H9 (cell line): ENCODE data around the gene PLGRKT. TPM values are rescaled to one million over a fixed set of nuclear protein-coding genes. Genes with fewer than 3 reads are reported as not detected.
"Not testable (repeated sequence)": the region's sequence is repeated elsewhere in the genome, so short reads cannot be mapped to it uniquely, and the experiment has no call there.

Experiments
- DNase-seq: peaks from one replicate; pipeline ENCODE4 v3.0.0-alpha.2; 2017
- H2AFZ ChIP-seq: one replicate; pipeline ENCODE4 v1.6.1; 2013; ENCODE audit warnings: mild to moderate bottlenecking, low read length, control low read depth, moderate library complexity
- H2AK5ac ChIP-seq: 2 replicates; pipeline ENCODE4 v1.6.1; 2013; ENCODE audit warnings: low read length, control low read depth, mixed read lengths; ENCODE audit not compliant: insufficient read length
- H2BK120ac ChIP-seq: one replicate; pipeline ENCODE4 v1.6.1; 2013; ENCODE audit warnings: low read depth, mild to moderate bottlenecking, low read length, control low read depth, inconsistent platforms; ENCODE audit not compliant: poor library complexity, severe bottlenecking
- H2BK12ac ChIP-seq: 2 replicates; pipeline ENCODE4 v1.6.1; 2013; ENCODE audit warnings: low read length, control low read depth, mixed read lengths, low read depth; ENCODE audit not compliant: insufficient read length
- H2BK15ac ChIP-seq: 2 replicates; pipeline ENCODE4 v1.6.1; 2013; ENCODE audit warnings: low read depth, low read length, control low read depth
- H2BK20ac ChIP-seq: one replicate; pipeline ENCODE4 v1.6.1; 2013; ENCODE audit warnings: low read depth, mild to moderate bottlenecking, low read length, control low read depth, inconsistent platforms; ENCODE audit not compliant: poor library complexity, severe bottlenecking
- H2BK5ac ChIP-seq: 2 replicates; pipeline ENCODE4 v1.6.1; 2013; ENCODE audit warnings: low read length, control low read depth, mixed read lengths; ENCODE audit not compliant: insufficient read length
- H3K14ac ChIP-seq: 2 replicates; pipeline ENCODE4 v1.6.1; 2013; ENCODE audit warnings: low read length, control low read depth; ENCODE audit not compliant: insufficient read depth
- H3K18ac ChIP-seq: 2 replicates; pipeline ENCODE4 v1.6.1; 2013; ENCODE audit warnings: low read depth, mild to moderate bottlenecking, mixed read lengths, low read length, control low read depth; ENCODE audit not compliant: insufficient read length
- H3K23ac ChIP-seq: 2 replicates; pipeline ENCODE4 v1.6.1; 2013; ENCODE audit warnings: low read length, control low read depth, mixed read lengths, low read depth; ENCODE audit not compliant: insufficient read length
- H3K23me2 ChIP-seq: 2 replicates; pipeline ENCODE4 v1.6.1; 2013; ENCODE audit warnings: low read depth, mild to moderate bottlenecking, mixed read lengths, low read length, control low read depth; ENCODE audit not compliant: insufficient read length, poor library complexity, severe bottlenecking
- H3K27ac ChIP-seq: 2 replicates; pipeline ENCODE4 v1.5.1; 2013; ENCODE audit warnings: low read length, control low read depth, mixed read lengths, low read depth; ENCODE audit not compliant: insufficient read length
- H3K27me3 ChIP-seq: 2 replicates; pipeline ENCODE4 v1.6.1; 2013; ENCODE audit warnings: low read length, control low read depth, inconsistent platforms; ENCODE audit not compliant: insufficient read depth
- H3K4ac ChIP-seq: 2 replicates; pipeline ENCODE4 v1.6.1; 2013; ENCODE audit warnings: low read depth, mild to moderate bottlenecking, control low read depth, inconsistent platforms, low read length, moderate library complexity
- H3K4me1 ChIP-seq: 2 replicates; pipeline ENCODE4 v1.6.1; 2013; ENCODE audit warnings: low read length, control low read depth, inconsistent platforms; ENCODE audit not compliant: insufficient read depth
- H3K4me2 ChIP-seq: 2 replicates; pipeline ENCODE4 v1.6.1; 2013; ENCODE audit warnings: low read length, control low read depth, mixed read lengths; ENCODE audit not compliant: insufficient read length, insufficient read depth
- H3K56ac ChIP-seq: 2 replicates; pipeline ENCODE4 v1.6.1; 2013; ENCODE audit warnings: low read depth, mild to moderate bottlenecking, mixed read lengths, low read length, control low read depth; ENCODE audit not compliant: insufficient read length
- H3K79me1 ChIP-seq: 2 replicates; pipeline ENCODE4 v1.6.1; 2013; ENCODE audit warnings: low read depth, mild to moderate bottlenecking, moderate library complexity, low read length, control low read depth, inconsistent platforms; ENCODE audit not compliant: insufficient read depth, poor library complexity, severe bottlenecking
- H3K79me2 ChIP-seq: 2 replicates; pipeline ENCODE4 v1.6.1; 2013; ENCODE audit warnings: low read length, control low read depth, inconsistent platforms; ENCODE audit not compliant: insufficient read depth
- H3K9ac ChIP-seq: 2 replicates; pipeline ENCODE4 v1.6.1; 2013; ENCODE audit warnings: low read length, control low read depth, mixed read lengths; ENCODE audit not compliant: insufficient read length; ENCODE audit errors: extremely low read depth
- H3K9me3 ChIP-seq: one replicate; pipeline ENCODE4 v1.6.1; 2013; ENCODE audit warnings: low read depth, low read length, inconsistent platforms; ENCODE audit not compliant: control insufficient read depth
- H3T11ph ChIP-seq: one replicate; pipeline ENCODE4 v1.6.1; 2013; ENCODE audit warnings: mild to moderate bottlenecking, low read length, control low read depth, inconsistent platforms
- H4K20me1 ChIP-seq: one replicate; pipeline ENCODE4 v1.6.1; 2013; ENCODE audit not compliant: control insufficient read depth, insufficient read length, insufficient read depth
- H4K5ac ChIP-seq: 2 replicates; pipeline ENCODE4 v1.6.1; 2013; ENCODE audit warnings: low read depth, mild to moderate bottlenecking, mixed read lengths, low read length, control low read depth; ENCODE audit not compliant: insufficient read length
- H4K8ac ChIP-seq: replicated peaks from 2 replicates; pipeline ENCODE4 v1.6.1; 2013; ENCODE audit warnings: low read length, control low read depth, mixed read lengths, low read depth; ENCODE audit not compliant: insufficient read length
- H4K91ac ChIP-seq: 2 replicates; pipeline ENCODE4 v1.6.1; 2013; ENCODE audit warnings: low read depth, mild to moderate bottlenecking, moderate library complexity, mixed read lengths, low read length, control low read depth; ENCODE audit not compliant: insufficient read length
- H3K27ac Mint-ChIP-seq, 3 experiments: 2 replicates in 2 of 3; 3 replicates in 1 of 3; pipeline ENCODE4 v1.8.0; 2020 to 2021; ENCODE audit warnings: mixed read lengths in 3 of 3, mild to moderate bottlenecking in 1 of 3, moderate library complexity in 1 of 3
- H3K27me3 Mint-ChIP-seq: 2 replicates; pipeline ENCODE4 v1.8.0; 2021; ENCODE audit warnings: low read depth, mild to moderate bottlenecking, moderate library complexity, mixed read lengths
- H3K36me3 Mint-ChIP-seq, 3 experiments: 2 replicates in 2 of 3; 3 replicates in 1 of 3; pipeline ENCODE4 v1.8.0; 2020 to 2021; ENCODE audit warnings: low read depth in 3 of 3, mixed read lengths in 3 of 3; ENCODE audit not compliant: insufficient read depth in 1 of 3
- H3K4me1 Mint-ChIP-seq, 2 experiments: 2 replicates each; pipeline ENCODE4 v1.8.0; 2020; ENCODE audit warnings: mixed read lengths in 2 of 2
- H3K4me3 Mint-ChIP-seq, 2 experiments: 2 replicates in 1 of 2; 3 replicates in 1 of 2; pipeline ENCODE4 v1.8.0; 2020 to 2021; ENCODE audit warnings: mild to moderate bottlenecking in 2 of 2, mixed read lengths in 2 of 2, moderate library complexity in 1 of 2
- H3K9me3 Mint-ChIP-seq, 2 experiments: 2 replicates in 1 of 2; 3 replicates in 1 of 2; pipeline ENCODE4 v1.8.0; 2020; ENCODE audit warnings: mild to moderate bottlenecking in 2 of 2, mixed read lengths in 2 of 2, moderate library complexity in 1 of 2
- CTCF ChIP-seq: fragments of 200-600 bp; sonication (generic); conservative IDR thresholded peaks from 3 replicates; pipeline ENCODE4 v1.8.0; 2021; ENCODE audit warnings: antibody characterized with exemption, mild to moderate bottlenecking
- WGBS: extraction: QIAGEN DNeasy Blood & Tissue Kit; methylation state at CpG from one replicate; pipeline ENCODE4 v1.1.7; 2013; ENCODE audit warnings: missing lambda C conversion rate, low lambda C conversion rate, mixed read lengths; ENCODE audit not compliant: insufficient read length; ENCODE audit errors: extremely low coverage; 5-methylcytosine and 5-hydroxymethylcytosine counted together
- total RNA-seq: library from RNA; stranded (reverse); gene quantifications from 2 replicates; pipeline ENCODE4 v1.2.1, GENCODE V29; 2021

PLGRKT gene
- total RNA-seq, 1 experiment from 2014 or later: 19.6 TPM

GRCh38 chr9:5402217-5402616, 35.5 kb downstream of the PLGRKT start:
- Histone ChIP-seq H2BK5ac (no peak overlapping the region), H4K20me1 (no peaks in the 10 kb centered on the region), H2BK120ac (no peak overlapping the region), H2AK5ac (no peak overlapping the region), H3K9ac (no peak overlapping the region), H4K5ac (no peak overlapping the region), H3K9me3 (no peaks in the 10 kb centered on the region), H3K56ac (no peak overlapping the region), H3K4me2 (no peak overlapping the region), H3K27me3 (no peaks in the 10 kb centered on the region), H3K27ac (no peak overlapping the region), H3T11ph (no peak overlapping the region), H3K23ac (no peak overlapping the region), H2BK15ac (no peak overlapping the region), H2BK12ac (no peak overlapping the region), H2BK20ac (no peak overlapping the region), H3K14ac (no peak overlapping the region), H3K23me2 (no peaks in the 10 kb centered on the region), H4K91ac (no peak overlapping the region), H3K79me1 (no peaks in the 10 kb centered on the region), H2AFZ (no peak overlapping the region), H4K8ac (no peak overlapping the region), H3K4me1 (no peaks in the 10 kb centered on the region), H3K4ac (no peak overlapping the region), H3K79me2 (no peaks in the 10 kb centered on the region), H3K18ac (no peak overlapping the region)
- Mint-ChIP-seq H3K27ac (no peak overlapping the region; a peak in 1 of 7 replicates), H3K9me3 (peaks cover 15 to 17% of the 10 kb centered on the region in 2 experiments), H3K36me3 (peaks cover 5 to 15% (median 12%) of the 10 kb centered on the region in 3 experiments; a peak in 5 of 7 replicates), H3K27me3 (no peaks in the 10 kb centered on the region), H3K4me3 (no peak overlapping the region), H3K4me1 (peaks cover 2 to 5% of the 10 kb centered on the region in 2 experiments)
- TF ChIP-seq CTCF: peak; percentile 14; the same call in 1 of the 3 replicates
- DNase-seq: no peak

GRCh38 chr9:5397547-5397946, 40.2 kb downstream of the PLGRKT start:
- not testable (repeated sequence) for H2AK5ac ChIP-seq, H3K27ac ChIP-seq, H2BK15ac ChIP-seq, H3K9me3 Mint-ChIP-seq, H3K4me2 ChIP-seq, H4K8ac ChIP-seq, H3K4me1 Mint-ChIP-seq, H3K27ac Mint-ChIP-seq, H3K56ac ChIP-seq, H4K91ac ChIP-seq, H3K4ac ChIP-seq, H3K36me3 Mint-ChIP-seq, H3T11ph ChIP-seq, H2BK5ac ChIP-seq, H3K14ac ChIP-seq, H4K20me1 ChIP-seq, H3K27me3 ChIP-seq, H3K9me3 ChIP-seq, H3K79me2 ChIP-seq, H3K4me1 ChIP-seq, H3K18ac ChIP-seq, H2BK12ac ChIP-seq, H3K4me3 Mint-ChIP-seq, H3K23ac ChIP-seq, H3K9ac ChIP-seq, H2BK120ac ChIP-seq, H3K79me1 ChIP-seq, H3K27me3 Mint-ChIP-seq, H3K23me2 ChIP-seq, H2AFZ ChIP-seq, H4K5ac ChIP-seq, H2BK20ac ChIP-seq, DNase-seq
- no CpG with 5 or more reads among the region's 3 CpGs for WGBS
